ENCODE measurements around the gene G2E3.

Gene G2E3, protein sequence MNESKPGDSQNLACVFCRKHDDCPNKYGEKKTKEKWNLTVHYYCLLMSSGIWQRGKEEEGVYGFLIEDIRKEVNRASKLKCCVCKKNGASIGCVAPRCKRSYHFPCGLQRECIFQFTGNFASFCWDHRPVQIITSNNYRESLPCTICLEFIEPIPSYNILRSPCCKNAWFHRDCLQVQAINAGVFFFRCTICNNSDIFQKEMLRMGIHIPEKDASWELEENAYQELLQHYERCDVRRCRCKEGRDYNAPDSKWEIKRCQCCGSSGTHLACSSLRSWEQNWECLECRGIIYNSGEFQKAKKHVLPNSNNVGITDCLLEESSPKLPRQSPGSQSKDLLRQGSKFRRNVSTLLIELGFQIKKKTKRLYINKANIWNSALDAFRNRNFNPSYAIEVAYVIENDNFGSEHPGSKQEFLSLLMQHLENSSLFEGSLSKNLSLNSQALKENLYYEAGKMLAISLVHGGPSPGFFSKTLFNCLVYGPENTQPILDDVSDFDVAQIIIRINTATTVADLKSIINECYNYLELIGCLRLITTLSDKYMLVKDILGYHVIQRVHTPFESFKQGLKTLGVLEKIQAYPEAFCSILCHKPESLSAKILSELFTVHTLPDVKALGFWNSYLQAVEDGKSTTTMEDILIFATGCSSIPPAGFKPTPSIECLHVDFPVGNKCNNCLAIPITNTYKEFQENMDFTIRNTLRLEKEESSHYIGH

DNA sequence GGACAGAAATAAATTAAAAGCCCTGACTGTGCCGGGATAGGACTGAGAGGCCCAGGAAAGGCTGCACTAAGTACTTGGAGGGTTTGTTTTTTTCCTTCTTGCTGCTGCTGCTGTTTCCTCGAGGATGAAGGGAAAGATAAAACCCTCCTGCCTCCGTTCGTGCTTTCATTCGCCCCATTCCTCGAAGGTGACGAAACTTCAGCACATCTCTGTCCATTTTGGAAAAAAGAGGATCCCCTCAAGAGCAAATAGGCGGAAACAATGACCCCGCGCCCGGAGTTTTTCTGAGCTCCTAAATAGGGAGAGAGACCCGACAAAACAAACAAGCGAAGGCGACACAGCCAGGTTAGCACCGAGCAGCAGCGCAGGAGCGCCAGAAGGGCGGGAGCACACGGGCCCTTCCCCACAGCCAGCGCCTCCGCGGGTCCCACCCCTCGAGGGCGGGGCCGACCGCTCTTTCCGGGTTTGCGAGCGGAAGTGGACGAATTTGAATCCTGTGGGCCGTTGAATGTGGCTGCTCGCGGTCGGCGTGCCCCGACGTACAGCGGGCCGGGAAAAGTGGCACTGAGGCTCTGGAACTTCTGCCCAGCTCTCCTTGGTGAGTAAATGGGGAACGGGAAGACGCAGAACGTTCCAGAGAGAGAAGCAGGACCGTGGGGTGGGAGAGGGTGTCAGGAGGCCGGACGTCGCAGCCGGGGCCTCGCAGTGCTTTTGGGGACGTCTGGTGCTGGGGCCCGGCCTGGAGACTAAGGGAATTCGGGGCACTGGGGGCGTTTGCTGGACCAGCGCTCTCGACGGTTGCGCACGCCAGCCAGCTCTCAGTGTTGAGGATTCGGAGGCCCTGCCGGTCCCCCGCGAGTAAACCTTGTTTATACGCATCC lies at the start of gene G2E3:
G2E3 (plus strand) TSS at position 484 of the 881 bp plus-strand sequence. CDS start 21,922 bp downstream, outside the sequence.
- no peaks in the 10 kb centered on the region for H3K27me3 ChIP-seq (ENCODE audit: control insufficient read depth, insufficient read depth, low read length)
- no peaks in the 10 kb centered on the region for H3K36me3 ChIP-seq (ENCODE audit: control insufficient read depth, insufficient read depth, low read length)
- peak within 1 kb of the TSS; percentile 99 for H3K4me3 ChIP-seq (ENCODE audit: low read length)
- H3K4me1 ChIP-seq (ENCODE audit: control insufficient read depth, insufficient read depth, low read length): peaks cover 3% of the 10 kb centered on the region
- peak within 1 kb of the TSS; percentile 81 for H3K27ac ChIP-seq (ENCODE audit: low read depth, low read length)
- peak within 1 kb of the TSS; percentile 97 for H3K9ac ChIP-seq (ENCODE audit: low read length)

DNA sequence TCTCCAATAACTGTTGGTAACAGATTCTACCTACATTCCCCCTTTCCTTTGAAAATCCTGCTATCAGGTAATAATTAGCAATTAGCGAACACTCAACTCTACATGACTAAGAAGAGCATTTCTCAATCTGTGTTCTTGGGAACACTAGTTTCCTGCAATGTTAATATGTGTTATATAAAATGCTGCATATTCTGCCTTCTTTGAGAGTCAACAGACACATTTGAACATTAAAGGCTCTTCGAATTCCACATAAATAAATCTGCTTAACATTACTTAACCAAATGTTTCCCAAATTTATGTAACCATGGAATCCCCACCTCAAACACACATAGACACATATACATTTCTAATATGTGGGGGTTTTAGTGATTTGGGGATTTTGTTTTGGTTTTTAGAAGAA lies 41.2 kb upstream of the G2E3 start:
- Histone ChIP-seq H3K4me1 (ENCODE audit: control insufficient read depth, insufficient read depth, low read length) (no peaks in the 10 kb centered on the region), H3K4me3 (ENCODE audit: low read length) (no peak overlapping the region), H3K9ac (ENCODE audit: low read length) (no peak overlapping the region), H3K36me3 (ENCODE audit: control insufficient read depth, insufficient read depth, low read length) (no peaks in the 10 kb centered on the region), H3K27me3 (ENCODE audit: control insufficient read depth, insufficient read depth, low read length) (no peaks in the 10 kb centered on the region), H3K27ac (ENCODE audit: low read depth, low read length) (no peak overlapping the region)

DNA sequence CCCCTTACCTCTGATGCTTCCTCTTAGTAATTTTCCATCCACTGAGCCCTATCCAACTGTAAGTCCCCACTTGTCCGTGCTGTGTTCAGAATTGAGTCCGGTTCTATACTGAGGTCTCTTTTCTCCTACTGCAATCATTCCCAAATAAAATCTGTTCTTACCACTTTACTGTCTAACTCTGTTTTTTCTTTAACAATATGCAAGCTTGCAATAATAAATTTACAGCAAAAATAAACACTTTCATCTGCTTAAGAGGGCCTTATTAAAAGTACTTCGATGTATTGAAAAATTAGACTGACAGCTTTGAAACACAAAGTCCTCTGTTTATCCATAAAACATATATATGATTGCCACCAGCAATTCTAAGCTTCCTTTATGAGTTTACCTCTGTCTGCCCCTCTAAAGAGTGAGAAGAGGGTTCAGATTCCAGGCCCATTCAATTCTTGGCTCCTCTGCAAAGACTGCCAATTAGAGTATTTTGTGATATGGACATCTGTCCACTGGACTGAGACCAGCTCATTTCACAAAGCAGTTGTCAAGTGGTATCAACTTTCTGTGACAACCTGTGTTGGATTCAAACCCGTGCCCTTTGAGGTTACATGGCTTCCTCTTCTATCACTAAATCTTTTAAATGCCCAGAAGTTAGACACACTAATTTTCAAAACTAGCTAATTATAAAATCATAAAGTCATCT lies 39.9 kb upstream of the G2E3 start:
- Histone ChIP-seq H3K27me3 (ENCODE audit: control insufficient read depth, insufficient read depth, low read length) (no peaks in the 10 kb centered on the region), H3K4me1 (ENCODE audit: control insufficient read depth, insufficient read depth, low read length) (no peaks in the 10 kb centered on the region), H3K4me3 (ENCODE audit: low read length) (no peak overlapping the region), H3K9ac (ENCODE audit: low read length) (no peak overlapping the region), H3K27ac (ENCODE audit: low read depth, low read length) (no peak overlapping the region), H3K36me3 (ENCODE audit: control insufficient read depth, insufficient read depth, low read length) (no peaks in the 10 kb centered on the region)

DNA sequence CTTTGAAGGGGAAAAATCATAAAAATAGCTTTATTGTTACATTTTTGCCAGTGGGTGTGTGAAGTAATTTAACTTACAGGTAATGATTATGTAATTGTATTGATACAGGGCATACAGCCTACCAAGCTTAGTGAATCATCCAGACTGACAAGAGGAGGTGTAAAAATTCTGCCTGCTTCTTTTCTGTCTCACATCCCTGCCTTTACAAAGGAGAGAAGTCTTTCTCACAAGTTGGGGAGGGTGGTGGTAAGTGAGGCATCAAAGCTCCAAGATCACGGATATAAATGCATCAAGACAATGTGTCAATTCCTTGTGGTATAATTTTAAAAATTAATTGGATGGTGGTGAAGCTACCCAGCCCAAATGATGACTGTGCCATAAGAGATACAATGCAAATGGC lies 39.0 kb upstream of the G2E3 start:
- Histone ChIP-seq H3K4me1 (ENCODE audit: control insufficient read depth, insufficient read depth, low read length) (no peaks in the 10 kb centered on the region), H3K4me3 (ENCODE audit: low read length) (no peak overlapping the region), H3K36me3 (ENCODE audit: control insufficient read depth, insufficient read depth, low read length) (no peaks in the 10 kb centered on the region), H3K9ac (ENCODE audit: low read length) (no peak overlapping the region), H3K27ac (ENCODE audit: low read depth, low read length) (no peak overlapping the region), H3K27me3 (ENCODE audit: control insufficient read depth, insufficient read depth, low read length) (no peaks in the 10 kb centered on the region)

DNA sequence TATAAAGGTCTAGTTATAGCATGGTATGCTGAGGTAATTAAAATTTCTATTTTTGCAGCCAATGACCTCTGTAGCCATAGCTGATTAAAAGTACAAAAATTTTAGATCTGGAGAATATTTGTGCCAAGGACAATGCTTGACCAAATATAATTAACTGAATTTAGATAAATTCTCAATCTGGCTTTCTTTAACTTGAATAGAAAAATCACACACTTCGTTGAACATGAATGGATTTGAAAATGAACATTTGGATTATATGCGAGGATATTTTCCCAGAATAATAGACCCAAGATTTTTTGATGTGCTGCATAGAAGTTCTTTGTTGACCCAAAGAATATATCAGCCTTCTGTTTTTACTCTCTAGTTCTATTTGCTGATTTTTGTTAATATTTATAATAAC lies 38.4 kb upstream of the G2E3 start:
- no peaks in the 10 kb centered on the region for H3K27me3 ChIP-seq (ENCODE audit: control insufficient read depth, insufficient read depth, low read length)
- no peaks in the 10 kb centered on the region for H3K4me1 ChIP-seq (ENCODE audit: control insufficient read depth, insufficient read depth, low read length)
- no peaks in the 10 kb centered on the region for H3K36me3 ChIP-seq (ENCODE audit: control insufficient read depth, insufficient read depth, low read length)
- no peak overlapping the region for H3K4me3 ChIP-seq (ENCODE audit: low read length)
- no peak overlapping the region for H3K27ac ChIP-seq (ENCODE audit: low read depth, low read length)
- no peak overlapping the region for H3K9ac ChIP-seq (ENCODE audit: low read length)

DNA sequence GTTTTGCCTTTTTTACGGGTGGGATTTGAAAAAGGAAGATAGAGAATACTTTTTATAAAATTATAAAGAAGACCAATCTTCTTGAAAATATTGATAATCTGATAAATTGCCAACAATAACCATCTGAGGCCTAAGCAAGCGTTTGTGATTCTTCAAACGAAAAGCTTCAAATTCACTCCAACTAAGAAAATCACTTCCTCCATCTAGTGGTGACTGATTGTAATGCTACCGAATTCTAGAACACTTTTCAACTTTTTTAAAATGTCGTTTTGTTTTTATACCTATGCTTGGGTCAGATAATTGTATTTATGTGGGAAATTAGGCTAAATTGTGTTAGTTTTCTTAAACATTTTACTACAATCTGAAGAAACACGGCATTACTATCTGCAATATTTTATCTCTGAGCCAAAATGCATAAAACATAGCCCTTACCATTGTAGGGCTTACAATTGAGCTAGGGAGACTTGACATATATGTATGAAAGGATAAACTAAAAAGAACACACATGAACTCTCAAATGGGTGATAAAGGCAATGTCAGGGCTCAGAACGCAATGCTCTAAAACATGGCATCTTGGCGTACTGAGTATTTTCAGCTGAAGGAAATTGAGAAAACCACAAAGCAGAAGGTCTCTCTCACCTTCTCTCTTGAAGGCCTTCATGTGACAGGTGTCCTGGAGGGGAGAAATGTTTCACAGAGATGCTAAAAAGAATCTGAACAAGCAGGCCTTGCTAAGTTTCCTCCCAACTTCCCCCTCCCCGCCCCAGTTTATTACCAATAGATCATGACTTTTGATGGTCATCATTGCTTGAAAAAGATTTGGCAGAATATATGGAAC lies 36.8 kb upstream of the G2E3 start:
- Histone ChIP-seq H3K4me1 (ENCODE audit: control insufficient read depth, insufficient read depth, low read length) (no peaks in the 10 kb centered on the region), H3K4me3 (ENCODE audit: low read length) (no peak overlapping the region), H3K36me3 (ENCODE audit: control insufficient read depth, insufficient read depth, low read length) (no peaks in the 10 kb centered on the region), H3K27me3 (ENCODE audit: control insufficient read depth, insufficient read depth, low read length) (no peaks in the 10 kb centered on the region), H3K27ac (ENCODE audit: low read depth, low read length) (no peak overlapping the region), H3K9ac (ENCODE audit: low read length) (no peak overlapping the region)

DNA sequence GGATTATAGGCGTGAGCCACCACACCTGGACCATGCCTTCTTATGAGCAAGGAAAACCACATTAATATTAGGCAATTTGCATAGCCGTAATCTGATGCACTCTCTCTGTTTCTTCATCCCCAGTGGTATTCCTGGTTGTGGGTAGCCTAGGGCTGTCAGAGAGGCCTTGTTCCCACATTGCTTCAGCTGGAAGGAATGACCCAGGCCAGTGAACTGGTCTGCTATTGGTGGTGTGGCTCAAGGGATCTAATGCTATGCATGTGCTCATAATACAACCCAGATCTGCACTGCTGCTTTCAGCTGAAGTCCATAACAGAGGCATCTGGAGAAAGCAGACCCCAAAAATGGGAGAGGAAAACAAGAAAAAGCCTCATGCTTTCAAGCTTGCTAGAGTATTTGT lies 33.1 kb upstream of the G2E3 start:
- Histone ChIP-seq H3K27ac (ENCODE audit: low read depth, low read length) (no peak overlapping the region), H3K27me3 (ENCODE audit: control insufficient read depth, insufficient read depth, low read length) (no peaks in the 10 kb centered on the region), H3K4me1 (ENCODE audit: control insufficient read depth, insufficient read depth, low read length) (no peaks in the 10 kb centered on the region), H3K36me3 (ENCODE audit: control insufficient read depth, insufficient read depth, low read length) (no peaks in the 10 kb centered on the region), H3K4me3 (ENCODE audit: low read length) (no peak overlapping the region), H3K9ac (ENCODE audit: low read length) (no peak overlapping the region)

DNA sequence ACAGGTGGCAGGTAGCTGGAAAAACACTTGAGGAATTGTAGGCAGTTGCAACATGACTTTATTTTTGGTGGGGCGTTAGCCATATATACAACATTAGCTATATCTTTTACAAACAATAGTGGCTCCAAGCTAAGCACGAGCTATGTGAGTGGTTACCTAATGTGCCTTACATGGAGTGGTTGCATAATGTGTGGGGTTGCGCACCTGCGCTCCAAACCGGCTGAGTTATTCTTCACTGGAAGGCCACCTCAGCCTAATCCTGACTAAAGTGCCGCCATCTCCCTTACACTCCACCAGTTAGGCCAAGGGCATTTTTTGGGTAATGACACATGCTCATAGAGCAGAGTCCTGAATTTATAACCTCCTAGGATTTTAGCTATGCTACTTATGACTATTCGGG lies 31.8 kb upstream of the G2E3 start:
- Histone ChIP-seq H3K4me1 (ENCODE audit: control insufficient read depth, insufficient read depth, low read length) (no peaks in the 10 kb centered on the region), H3K9ac (ENCODE audit: low read length) (no peak overlapping the region), H3K4me3 (ENCODE audit: low read length) (no peak overlapping the region), H3K36me3 (ENCODE audit: control insufficient read depth, insufficient read depth, low read length) (no peaks in the 10 kb centered on the region), H3K27me3 (ENCODE audit: control insufficient read depth, insufficient read depth, low read length) (no peaks in the 10 kb centered on the region), H3K27ac (ENCODE audit: low read depth, low read length) (no peak overlapping the region)

DNA sequence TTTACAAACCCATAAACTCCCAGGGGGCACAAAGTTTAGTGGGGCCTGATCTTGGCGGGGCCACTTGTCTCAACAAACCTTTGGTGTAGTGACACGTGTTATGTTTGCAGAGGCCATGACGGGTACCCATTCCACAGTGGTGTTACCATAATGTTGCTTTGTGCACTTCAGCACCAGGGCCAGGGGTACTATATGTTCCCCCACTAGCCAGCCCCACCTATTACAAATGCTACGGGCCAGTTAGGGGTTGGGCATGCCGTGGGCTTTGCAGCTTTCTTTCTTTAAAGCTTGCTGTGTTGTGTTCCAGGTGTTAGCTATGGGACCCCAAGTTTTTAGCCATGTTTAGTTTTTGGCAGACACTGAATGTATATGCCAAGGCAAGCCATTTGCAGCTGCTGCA lies 30.8 kb upstream of the G2E3 start:
- no peak overlapping the region for H3K27ac ChIP-seq (ENCODE audit: low read depth, low read length)
- H3K36me3 ChIP-seq (ENCODE audit: control insufficient read depth, insufficient read depth, low read length): no peaks in the 10 kb centered on the region
- H3K9ac ChIP-seq (ENCODE audit: low read length): no peak overlapping the region
- no peak overlapping the region for H3K4me3 ChIP-seq (ENCODE audit: low read length)
- no peaks in the 10 kb centered on the region for H3K4me1 ChIP-seq (ENCODE audit: control insufficient read depth, insufficient read depth, low read length)
- H3K27me3 ChIP-seq (ENCODE audit: control insufficient read depth, insufficient read depth, low read length): no peaks in the 10 kb centered on the region

DNA sequence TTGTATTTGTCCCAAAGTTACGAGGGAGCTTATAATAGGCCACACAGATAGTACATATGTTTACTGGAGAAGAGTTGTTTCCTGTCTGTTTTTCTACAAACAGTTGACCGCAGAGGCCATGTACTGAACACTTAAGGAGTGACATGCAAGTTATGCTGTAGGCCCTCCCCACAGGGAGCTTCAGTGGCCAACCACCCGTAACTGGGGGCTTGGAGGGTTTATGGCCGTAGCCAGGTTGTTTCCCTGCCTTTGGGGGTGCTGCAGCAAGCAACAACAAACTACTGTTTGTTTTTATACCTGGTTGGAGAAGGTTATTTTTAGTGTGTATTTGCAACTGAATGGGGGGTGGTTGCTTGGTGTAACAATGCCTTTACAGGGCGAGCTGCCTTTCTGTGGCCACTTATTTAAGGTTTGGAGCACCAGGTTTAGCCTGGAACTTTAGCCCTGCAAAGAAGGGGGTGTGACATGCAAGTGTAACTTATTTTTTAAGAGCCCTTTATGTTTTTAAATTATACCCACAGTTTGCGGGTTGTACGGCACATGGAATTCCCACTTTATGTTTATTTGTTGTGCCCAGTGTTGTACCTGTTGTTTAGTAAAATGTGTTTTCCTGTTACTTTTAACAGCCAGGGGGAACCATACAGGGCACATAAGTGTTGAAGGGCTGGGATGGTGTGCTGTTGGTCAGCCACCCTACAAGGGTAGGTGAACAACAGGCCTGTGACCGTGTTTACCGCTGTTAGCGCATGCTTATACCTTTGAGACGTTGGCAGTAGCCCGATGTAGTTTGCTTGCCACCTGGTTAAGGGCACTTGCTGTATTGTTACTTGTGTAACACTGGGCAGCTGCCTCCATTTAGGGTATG lies 29.9 kb upstream of the G2E3 start:
- no peaks in the 10 kb centered on the region for H3K27me3 ChIP-seq (ENCODE audit: control insufficient read depth, insufficient read depth, low read length)
- H3K9ac ChIP-seq (ENCODE audit: low read length): no peak overlapping the region
- H3K36me3 ChIP-seq (ENCODE audit: control insufficient read depth, insufficient read depth, low read length): no peaks in the 10 kb centered on the region
- no peak overlapping the region for H3K4me3 ChIP-seq (ENCODE audit: low read length)
- H3K27ac ChIP-seq (ENCODE audit: low read depth, low read length): no peak overlapping the region
- H3K4me1 ChIP-seq (ENCODE audit: control insufficient read depth, insufficient read depth, low read length): no peaks in the 10 kb centered on the region

DNA sequence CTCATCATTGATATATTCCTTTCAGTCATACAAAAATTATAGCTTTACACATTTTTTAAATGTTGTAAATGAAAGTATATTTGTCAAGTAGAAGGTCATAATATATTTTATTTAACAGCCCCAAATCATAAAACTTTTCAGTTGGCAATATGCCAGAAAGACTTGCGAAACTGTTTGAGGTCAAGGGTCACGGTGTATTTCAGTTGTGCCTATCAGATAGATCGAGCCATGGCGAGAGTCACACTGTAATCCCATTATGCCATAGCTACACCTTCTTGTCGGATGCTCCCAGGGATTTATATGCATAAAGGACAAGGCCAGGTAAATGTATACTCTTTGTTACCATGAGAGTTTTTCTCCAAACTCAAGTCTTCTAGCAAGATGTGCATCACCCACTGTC lies 26.7 kb upstream of the G2E3 start:
- Histone ChIP-seq H3K27ac (ENCODE audit: low read depth, low read length) (no peak overlapping the region), H3K4me3 (ENCODE audit: low read length) (no peak overlapping the region), H3K4me1 (ENCODE audit: control insufficient read depth, insufficient read depth, low read length) (no peaks in the 10 kb centered on the region), H3K9ac (ENCODE audit: low read length) (no peak overlapping the region), H3K27me3 (ENCODE audit: control insufficient read depth, insufficient read depth, low read length) (no peaks in the 10 kb centered on the region), H3K36me3 (ENCODE audit: control insufficient read depth, insufficient read depth, low read length) (no peaks in the 10 kb centered on the region)
